ENCODE results near the gene SGTB. TPM values are rescaled to one million over a fixed set of nuclear protein-coding genes. Genes with fewer than 3 reads are reported as not detected.
A peak's percentile ranks its signal among the peaks of the same experiment; 100 is the strongest.

Gene SGTB
- total and polyA plus RNA-seq, 2 of the 8 experiments (the other 6 are each of a cell fraction or from before 2014, with no cell fraction given): 2.2 to 18.7 TPM

DNA sequence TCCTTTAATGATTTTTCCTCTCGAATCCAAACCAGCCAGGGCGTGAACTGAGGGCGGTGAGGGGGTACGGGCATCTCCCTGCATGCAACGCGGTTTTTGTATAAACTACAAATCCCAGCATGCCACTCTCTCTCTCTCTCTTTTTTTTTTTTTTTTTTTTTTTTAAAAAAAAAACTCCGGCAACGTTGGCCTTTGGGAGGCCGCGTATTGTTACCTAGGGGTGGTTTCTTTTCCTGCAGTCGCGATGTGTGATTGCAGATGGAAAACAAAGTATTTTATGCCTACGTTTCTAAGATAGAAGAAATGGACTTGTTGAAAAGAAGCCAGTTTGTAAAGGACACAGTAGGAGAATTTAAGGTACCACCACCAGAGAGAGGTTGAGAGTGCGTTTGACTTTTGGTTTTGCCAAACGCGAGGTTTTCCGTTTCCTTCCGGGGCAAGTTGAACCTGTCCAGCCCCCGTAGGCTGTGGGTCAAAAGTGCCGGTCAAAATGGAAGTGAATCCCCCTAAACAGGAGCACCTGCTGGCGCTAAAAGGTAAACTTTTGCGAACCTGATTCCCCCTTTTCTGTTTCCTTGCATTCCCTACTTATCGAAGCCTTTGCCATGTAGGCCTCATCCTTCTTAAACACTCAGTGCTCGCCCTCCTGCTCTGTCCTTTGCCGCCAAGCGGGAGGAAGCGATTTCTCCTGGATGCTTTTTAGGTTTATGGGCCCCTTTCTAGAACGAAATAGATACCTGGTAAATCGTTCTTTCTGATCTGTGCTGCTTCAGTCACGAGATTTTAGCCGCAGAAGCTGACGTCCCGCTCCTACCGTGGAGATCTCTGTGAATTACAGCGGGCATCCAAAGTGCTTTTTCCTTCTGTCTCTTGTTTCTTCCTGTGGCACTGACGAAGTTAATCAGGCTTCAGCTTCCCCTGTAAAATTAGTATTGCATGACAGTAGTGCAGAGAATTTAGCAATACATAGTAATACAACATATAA lies 97.0 kb downstream of the SGTB start, which contains the start of the genes SHLD3 and TRAPPC13 (continued):
- TF ChIP-seq, protein P1, sequence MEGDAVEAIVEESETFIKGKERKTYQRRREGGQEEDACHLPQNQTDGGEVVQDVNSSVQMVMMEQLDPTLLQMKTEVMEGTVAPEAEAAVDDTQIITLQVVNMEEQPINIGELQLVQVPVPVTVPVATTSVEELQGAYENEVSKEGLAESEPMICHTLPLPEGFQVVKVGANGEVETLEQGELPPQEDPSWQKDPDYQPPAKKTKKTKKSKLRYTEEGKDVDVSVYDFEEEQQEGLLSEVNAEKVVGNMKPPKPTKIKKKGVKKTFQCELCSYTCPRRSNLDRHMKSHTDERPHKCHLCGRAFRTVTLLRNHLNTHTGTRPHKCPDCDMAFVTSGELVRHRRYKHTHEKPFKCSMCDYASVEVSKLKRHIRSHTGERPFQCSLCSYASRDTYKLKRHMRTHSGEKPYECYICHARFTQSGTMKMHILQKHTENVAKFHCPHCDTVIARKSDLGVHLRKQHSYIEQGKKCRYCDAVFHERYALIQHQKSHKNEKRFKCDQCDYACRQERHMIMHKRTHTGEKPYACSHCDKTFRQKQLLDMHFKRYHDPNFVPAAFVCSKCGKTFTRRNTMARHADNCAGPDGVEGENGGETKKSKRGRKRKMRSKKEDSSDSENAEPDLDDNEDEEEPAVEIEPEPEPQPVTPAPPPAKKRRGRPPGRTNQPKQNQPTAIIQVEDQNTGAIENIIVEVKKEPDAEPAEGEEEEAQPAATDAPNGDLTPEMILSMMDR (IDR thresholded peaks at IDR 0.05; ENCODE audit: control extremely low read depth in 1 of 3, insufficient read depth in 1 of 3, low read depth in 1 of 3, low read length in 3 of 3): no peak
- TF ChIP-seq MAFK (IDR thresholded peaks at IDR 0.05; ENCODE audit: low read depth, low read length) (no peak), HDAC2 (IDR thresholded peaks at IDR 0.05; ENCODE audit: borderline replicate concordance in 1 of 2, low read depth in 2 of 2, low read length in 2 of 2) (peak in 1 of 2 experiments; percentile 72; a peak in 1 of 4 replicates), GABPA (IDR thresholded peaks at IDR 0.05; ENCODE audit: borderline replicate concordance, insufficient read depth, low read length) (peak; percentile 82; the same call in 1 of the 2 replicates), EGR1 (IDR thresholded peaks at IDR 0.05; ENCODE audit: borderline replicate concordance, low read depth, low read length) (no peak), CREB1 (IDR thresholded peaks at IDR 0.05) (no peak), RAD21 (IDR thresholded peaks at IDR 0.05 in 1 of 2, conservative IDR thresholded peaks at IDR 0.05 in 1 of 2; ENCODE audit: low read depth in 2 of 2, low read length in 2 of 2) (no peak), PHF8 (conservative IDR thresholded peaks at IDR 0.05; ENCODE audit: low read depth, low read length) (peak; percentile 57), CHD1 (IDR thresholded peaks at IDR 0.05; ENCODE audit: low read depth, low read length) (no peak), EP300 (IDR thresholded peaks at IDR 0.05; ENCODE audit: borderline replicate concordance in 1 of 2, low read depth in 2 of 2, low read length in 2 of 2) (no peak), ZNF274 (IDR thresholded peaks at IDR 0.05; ENCODE audit: borderline replicate concordance, extremely low read depth, low read length) (no peak), KDM1A (IDR thresholded peaks at IDR 0.05; ENCODE audit: borderline replicate concordance, low read length) (no peak)
- TF ChIP-seq, protein P2, sequence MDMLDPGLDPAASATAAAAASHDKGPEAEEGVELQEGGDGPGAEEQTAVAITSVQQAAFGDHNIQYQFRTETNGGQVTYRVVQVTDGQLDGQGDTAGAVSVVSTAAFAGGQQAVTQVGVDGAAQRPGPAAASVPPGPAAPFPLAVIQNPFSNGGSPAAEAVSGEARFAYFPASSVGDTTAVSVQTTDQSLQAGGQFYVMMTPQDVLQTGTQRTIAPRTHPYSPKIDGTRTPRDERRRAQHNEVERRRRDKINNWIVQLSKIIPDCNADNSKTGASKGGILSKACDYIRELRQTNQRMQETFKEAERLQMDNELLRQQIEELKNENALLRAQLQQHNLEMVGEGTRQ (IDR thresholded peaks at IDR 0.05; ENCODE audit: low read length): no peak
- TF ChIP-seq, protein P3, sequence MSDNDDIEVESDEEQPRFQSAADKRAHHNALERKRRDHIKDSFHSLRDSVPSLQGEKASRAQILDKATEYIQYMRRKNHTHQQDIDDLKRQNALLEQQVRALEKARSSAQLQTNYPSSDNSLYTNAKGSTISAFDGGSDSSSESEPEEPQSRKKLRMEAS (IDR thresholded peaks at IDR 0.05): no peak; the same call in 1 of the 2 replicates
- TF ChIP-seq, protein P4, sequence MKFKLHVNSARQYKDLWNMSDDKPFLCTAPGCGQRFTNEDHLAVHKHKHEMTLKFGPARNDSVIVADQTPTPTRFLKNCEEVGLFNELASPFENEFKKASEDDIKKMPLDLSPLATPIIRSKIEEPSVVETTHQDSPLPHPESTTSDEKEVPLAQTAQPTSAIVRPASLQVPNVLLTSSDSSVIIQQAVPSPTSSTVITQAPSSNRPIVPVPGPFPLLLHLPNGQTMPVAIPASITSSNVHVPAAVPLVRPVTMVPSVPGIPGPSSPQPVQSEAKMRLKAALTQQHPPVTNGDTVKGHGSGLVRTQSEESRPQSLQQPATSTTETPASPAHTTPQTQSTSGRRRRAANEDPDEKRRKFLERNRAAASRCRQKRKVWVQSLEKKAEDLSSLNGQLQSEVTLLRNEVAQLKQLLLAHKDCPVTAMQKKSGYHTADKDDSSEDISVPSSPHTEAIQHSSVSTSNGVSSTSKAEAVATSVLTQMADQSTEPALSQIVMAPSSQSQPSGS (IDR thresholded peaks at IDR 0.05; ENCODE audit: low read length): peak; percentile 55; the same call in 1 of the 2 replicates
